Kidney epithelial cell (primary cell): ENCODE measurements around the gene SMAD7. TPM values are rescaled to one million over a fixed set of nuclear protein-coding genes. Genes with fewer than 3 reads are reported as not detected.
A peak's percentile ranks its signal among the peaks of the same experiment; 100 is the strongest.

Experiments
- DNase-seq: peaks from one replicate; pipeline ENCODE4 v3.0.0-alpha.2; 2010; ENCODE audit warnings: low read depth
- H3K27me3 ChIP-seq: 2 replicates; pipeline ENCODE4 v1.6.0; 2011; ENCODE audit warnings: low read length; ENCODE audit not compliant: control insufficient read depth, insufficient read depth
- H3K36me3 ChIP-seq: 2 replicates; pipeline ENCODE4 v1.5.1; 2011; ENCODE audit warnings: low read length; ENCODE audit not compliant: control insufficient read depth, insufficient read depth
- H3K4me3 ChIP-seq: 2 replicates; pipeline ENCODE4 v1.5.1; 2011; ENCODE audit warnings: low read depth, mild to moderate bottlenecking, control low read depth, low read length
- CTCF ChIP-seq: IDR thresholded peaks from 2 replicates; pipeline ENCODE4 v1.5.1; 2011; ENCODE audit warnings: mild to moderate bottlenecking, moderate library complexity, low read length, control low read depth, inconsistent platforms; ENCODE audit not compliant: insufficient read depth, poor library complexity, severe bottlenecking
- total RNA-seq: library from RNA; depleted of rRNA; stranded (reverse); fragments of >200 nt; gene quantifications from 2 replicates; pipeline ENCODE4 v1.2.3, GENCODE V29; 2015

Gene SMAD7
- total RNA-seq, 1 donor from 2014 or later, result 54.3 TPM

- TF ChIP-seq CTCF, result peak; percentile 45
- Histone ChIP-seq H3K4me3 (no peak overlapping the region), H3K36me3 (no peaks in the 10 kb centered on the region), H3K27me3 (no peaks in the 10 kb centered on the region)
- DNase-seq, result peak; percentile 56
Observed at GRCh38 chr18:48875942-48876511, 74.7 kb downstream of the SMAD7 start.

- H3K4me3 ChIP-seq, result no peak overlapping the region
- no peak for TF ChIP-seq CTCF
- no peaks in the 10 kb centered on the region for H3K27me3 ChIP-seq
- DNase-seq, result no peak
- no peaks in the 10 kb centered on the region for H3K36me3 ChIP-seq
Observed at GRCh38 chr18:48875314-48875941, 75.3 kb downstream of the SMAD7 start.

- Histone ChIP-seq H3K4me3 (no peak overlapping the region), H3K36me3 (no peaks in the 10 kb centered on the region), H3K27me3 (no peaks in the 10 kb centered on the region)
- TF ChIP-seq CTCF, result no peak
- no peak for DNase-seq
Observed at GRCh38 chr18:48874701-48875162, 76.0 kb downstream of the SMAD7 start.

GRCh38 chr18:48874233-48874632 is 76.5 kb downstream of the SMAD7 start:
- no peak for TF ChIP-seq CTCF
- Histone ChIP-seq H3K36me3 (no peaks in the 10 kb centered on the region), H3K27me3 (no peaks in the 10 kb centered on the region), H3K4me3 (no peak overlapping the region)
- DNase-seq, result no peak

- no peak for DNase-seq
- Histone ChIP-seq H3K36me3 (no peaks in the 10 kb centered on the region), H3K4me3 (no peak overlapping the region), H3K27me3 (no peaks in the 10 kb centered on the region)
- TF ChIP-seq CTCF, result no peak
Observed at GRCh38 chr18:48872234-48873145, 78.3 kb downstream of the SMAD7 start.
